ENCODE measurements around the gene STAT3.

Gene STAT3

DNA sequence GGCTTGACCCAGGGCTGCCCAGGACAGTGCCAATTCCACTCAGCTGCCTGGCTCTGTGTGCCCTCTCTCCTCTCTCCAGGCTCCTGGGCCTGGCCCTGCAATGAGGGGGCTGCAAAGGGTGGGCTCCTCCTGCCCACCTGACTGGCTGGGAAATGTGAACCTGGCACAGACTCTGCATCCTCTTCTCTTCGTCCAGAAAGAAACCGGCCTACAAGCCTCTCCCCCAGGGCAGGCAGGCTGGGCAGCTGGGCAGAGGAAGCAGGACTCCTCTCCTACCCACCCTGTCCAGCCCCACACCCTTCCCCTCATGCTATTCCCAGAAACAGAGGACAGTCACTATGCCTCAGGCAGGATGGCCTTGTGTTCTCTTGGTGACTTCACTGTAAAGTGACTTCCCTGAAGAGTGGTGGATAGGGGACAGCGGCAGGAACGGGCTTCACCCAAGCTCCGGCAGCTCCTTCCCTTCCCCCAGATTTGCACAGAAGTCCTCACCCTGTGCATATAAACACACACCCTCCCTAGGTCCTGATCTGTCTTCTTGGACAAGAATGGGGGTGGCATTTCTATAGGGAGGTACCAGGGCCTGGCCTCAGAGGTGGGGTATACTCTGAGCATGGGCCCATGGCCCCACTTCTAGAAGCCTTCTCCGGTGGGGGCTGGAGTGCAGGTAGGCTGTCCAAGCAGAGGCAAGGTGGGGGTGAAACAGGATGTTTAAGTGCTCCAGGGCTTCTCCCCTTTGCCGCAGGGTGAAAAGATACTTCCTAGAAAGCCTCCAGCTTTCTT, 104.8 kb downstream of the STAT3 start:
- H3K4me2 ChIP-seq, result no peak overlapping the region
- peaks cover 21% of the 10 kb centered on the region for H3K4me1 ChIP-seq
- no peaks in the 10 kb centered on the region for H4K20me1 ChIP-seq
- H3K4me3 ChIP-seq, result no peak overlapping the region
- H3K9me3 ChIP-seq, result no peaks in the 10 kb centered on the region
- no peak overlapping the region for H3K27ac ChIP-seq
- no peak for TF ChIP-seq Cebpa-rat (IDR thresholded peaks at IDR 0.05)
- H3K27me3 ChIP-seq, result peaks cover 4% of the 10 kb centered on the region; the same call in 1 of the 2 replicates
- no peaks in the 10 kb centered on the region for H3K36me3 ChIP-seq
- no peak overlapping the region for H3K9ac ChIP-seq

DNA sequence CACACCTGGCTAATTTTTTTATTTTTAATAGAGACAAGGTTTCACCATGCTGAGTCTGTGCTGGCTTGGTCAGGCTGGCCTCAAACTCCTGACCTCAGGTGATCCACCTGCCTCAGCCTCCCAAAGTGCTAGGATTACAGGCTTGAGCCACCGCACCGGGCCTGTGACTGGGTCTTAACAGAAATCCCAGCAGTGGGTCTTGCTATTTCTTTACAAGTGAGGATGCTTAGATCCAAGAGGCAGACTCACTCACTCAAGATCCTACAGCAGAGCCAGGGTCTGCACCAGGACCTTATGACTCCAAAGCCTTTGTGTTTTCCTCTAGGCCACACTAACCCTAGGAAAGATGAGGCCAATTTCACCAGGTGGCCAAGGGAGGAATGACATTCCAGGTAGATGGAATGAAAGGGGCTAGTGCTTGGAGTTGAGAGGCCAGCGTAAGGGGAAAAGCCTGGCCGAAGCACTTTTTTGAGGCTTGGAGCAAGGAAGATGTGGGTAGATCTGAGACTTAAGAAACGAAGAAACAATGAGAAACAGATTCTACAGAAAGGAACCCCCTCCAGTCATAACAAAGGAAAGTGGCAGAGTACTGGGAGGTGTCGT, 105.7 kb downstream of the STAT3 start:
- H3K9me3 ChIP-seq, result no peaks in the 10 kb centered on the region
- H3K27ac ChIP-seq, result no peak overlapping the region
- H4K20me1 ChIP-seq, result no peaks in the 10 kb centered on the region
- H3K36me3 ChIP-seq, result no peaks in the 10 kb centered on the region
- no peak for TF ChIP-seq Cebpa-rat (IDR thresholded peaks at IDR 0.05)
- no peak overlapping the region for H3K4me2 ChIP-seq
- no peak overlapping the region for H3K9ac ChIP-seq
- peaks cover 15% of the 10 kb centered on the region for H3K4me1 ChIP-seq
- H3K27me3 ChIP-seq, result peaks cover 4% of the 10 kb centered on the region; the same call in 1 of the 2 replicates
- H3K4me3 ChIP-seq, result no peak overlapping the region

- no peak for TF ChIP-seq Cebpa-rat (IDR thresholded peaks at IDR 0.05)
- H3K9me3 ChIP-seq, result no peaks in the 10 kb centered on the region
- H3K36me3 ChIP-seq, result no peaks in the 10 kb centered on the region
- no peak overlapping the region for H3K4me2 ChIP-seq
- no peaks in the 10 kb centered on the region for H4K20me1 ChIP-seq
- no peak overlapping the region for H3K27ac ChIP-seq
- H3K4me3 ChIP-seq, result no peak overlapping the region
- H3K27me3 ChIP-seq, result no peaks in the 10 kb centered on the region
- H3K9ac ChIP-seq, result no peak overlapping the region
- H3K4me1 ChIP-seq, result peaks cover 14% of the 10 kb centered on the region
These were observed 106.6 kb downstream of the STAT3 start for GRCh38 chr17:42281571-42282096.

DNA sequence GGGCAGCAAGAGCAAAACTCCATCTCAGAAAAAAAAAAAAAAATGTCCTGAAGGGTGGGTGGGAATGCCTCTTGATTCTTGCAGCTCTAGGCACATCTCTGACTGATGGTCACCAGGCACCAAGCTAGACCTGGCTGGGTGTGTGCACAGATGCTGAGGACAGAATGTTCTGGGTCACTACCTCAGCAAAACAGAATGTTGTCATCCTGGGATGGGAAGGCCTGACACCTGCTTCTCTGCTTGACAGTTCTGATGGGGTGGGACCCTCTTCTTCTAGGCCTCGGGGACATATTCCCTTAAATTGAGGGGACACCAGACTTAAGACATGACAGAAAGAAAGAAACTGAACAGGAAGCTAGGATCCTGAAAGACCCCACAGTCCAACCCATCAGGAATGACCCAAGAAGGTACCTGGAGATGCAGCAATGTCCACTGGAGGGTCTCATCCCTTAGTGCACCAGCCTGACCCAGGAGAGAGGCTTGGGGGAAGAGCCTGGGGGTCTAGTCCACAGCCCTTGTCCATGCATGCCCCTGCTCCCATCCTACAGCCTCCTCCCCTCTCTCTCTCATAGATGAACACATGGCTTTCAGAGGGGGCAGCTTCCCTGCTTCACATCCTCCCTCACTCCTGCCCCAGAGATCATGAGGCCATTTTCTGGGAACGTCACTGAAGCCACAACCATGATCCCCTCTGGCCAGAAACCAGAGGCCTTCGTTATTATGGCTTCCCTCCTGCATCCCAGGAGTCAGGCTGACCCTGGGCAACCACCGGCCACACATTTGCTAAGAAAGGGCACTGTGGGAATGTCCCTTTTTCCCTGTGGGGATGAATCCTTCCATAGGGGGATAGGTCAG, 108.2 kb downstream of the STAT3 start:
- Histone ChIP-seq H4K20me1 (peaks cover under 1% of the 10 kb centered on the region), H3K4me3 (no peak overlapping the region), H3K4me1 (peaks cover 11% of the 10 kb centered on the region), H3K27ac (no peak overlapping the region), H3K4me2 (no peak overlapping the region), H3K9me3 (no peaks in the 10 kb centered on the region), H3K36me3 (no peaks in the 10 kb centered on the region), H3K9ac (no peak overlapping the region), H3K27me3 (no peaks in the 10 kb centered on the region)
- TF ChIP-seq Cebpa-rat (IDR thresholded peaks at IDR 0.05), result no peak

DNA sequence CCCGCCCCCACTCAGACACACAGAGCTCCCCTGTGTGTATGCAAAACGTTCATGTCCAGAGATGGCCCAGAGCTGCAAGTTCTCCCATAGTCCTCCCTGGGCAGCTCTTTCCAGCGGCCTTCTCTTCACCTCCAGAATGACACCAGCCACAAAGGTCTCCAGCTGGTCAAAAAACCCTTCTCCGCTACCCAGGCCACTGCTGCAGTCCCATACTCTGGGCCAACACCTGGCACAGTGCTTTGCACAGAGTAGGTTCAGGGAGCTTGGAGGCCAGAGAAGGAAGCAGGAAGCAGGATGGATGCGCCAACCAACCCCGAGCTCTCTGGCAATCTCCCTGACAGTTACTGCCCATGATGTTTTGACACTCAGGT, 110.9 kb downstream of the STAT3 start:
- Histone ChIP-seq H3K27ac (peak overlapping the region; percentile 93), H3K4me1 (peaks cover 37% of the 10 kb centered on the region), H3K9ac (no peak overlapping the region), H4K20me1 (peaks cover 27% of the 10 kb centered on the region), H3K4me2 (peak overlapping the region; percentile 95), H3K4me3 (peak overlapping the region; percentile 93; the same call in 1 of the 2 replicates), H3K27me3 (no peaks in the 10 kb centered on the region), H3K36me3 (no peaks in the 10 kb centered on the region), H3K9me3 (no peaks in the 10 kb centered on the region)
- TF ChIP-seq Cebpa-rat (IDR thresholded peaks at IDR 0.05), result no peak

GRCh38 chr17:42276609-42277341, 111.5 kb downstream of the STAT3 start:
- peak overlapping the region; percentile 95 for H3K4me2 ChIP-seq
- no peaks in the 10 kb centered on the region for H3K9me3 ChIP-seq
- peak overlapping the region; percentile 93 for H3K4me3 ChIP-seq
- H3K36me3 ChIP-seq, result no peaks in the 10 kb centered on the region
- peak overlapping the region; percentile 93 for H3K27ac ChIP-seq
- peaks cover 43% of the 10 kb centered on the region for H3K4me1 ChIP-seq
- H4K20me1 ChIP-seq, result peaks cover 33% of the 10 kb centered on the region
- no peaks in the 10 kb centered on the region for H3K27me3 ChIP-seq
- H3K9ac ChIP-seq, result peak overlapping the region; percentile 91
- no peak for TF ChIP-seq Cebpa-rat (IDR thresholded peaks at IDR 0.05)

DNA sequence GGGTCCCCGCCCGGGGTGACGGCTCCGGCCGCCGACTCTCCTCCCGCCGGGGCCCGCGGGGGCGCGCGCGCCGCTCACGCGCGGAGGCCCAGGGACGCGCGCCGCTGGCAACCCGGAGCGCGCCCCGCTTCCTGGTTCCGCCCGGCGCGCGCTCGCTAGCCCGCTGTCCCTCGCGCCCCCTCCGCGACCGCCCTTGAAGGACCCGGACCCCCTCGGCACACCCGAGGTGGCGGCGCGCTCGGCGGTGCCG, 112.0 kb downstream of the STAT3 start, which contains the start of gene STAT5B:
Gene STAT5B, minus strand, starts transcription at position 33 of the 250 bp plus-strand sequence. CDS start 44,264 bp downstream, outside the sequence.
- Histone ChIP-seq H3K4me3 (peak within 1 kb of the TSS; percentile 93), H3K9me3 (no peaks in the 10 kb centered on the region), H3K27me3 (no peaks in the 10 kb centered on the region), H3K9ac (peak within 1 kb of the TSS; percentile 91), H3K36me3 (no peaks in the 10 kb centered on the region), H3K4me1 (peaks cover 44% of the 10 kb centered on the region), H3K27ac (peak within 1 kb of the TSS; percentile 93), H4K20me1 (peaks cover 38% of the 10 kb centered on the region), H3K4me2 (peak within 1 kb of the TSS; percentile 95)
- no peak for TF ChIP-seq Cebpa-rat (IDR thresholded peaks at IDR 0.05)

DNA sequence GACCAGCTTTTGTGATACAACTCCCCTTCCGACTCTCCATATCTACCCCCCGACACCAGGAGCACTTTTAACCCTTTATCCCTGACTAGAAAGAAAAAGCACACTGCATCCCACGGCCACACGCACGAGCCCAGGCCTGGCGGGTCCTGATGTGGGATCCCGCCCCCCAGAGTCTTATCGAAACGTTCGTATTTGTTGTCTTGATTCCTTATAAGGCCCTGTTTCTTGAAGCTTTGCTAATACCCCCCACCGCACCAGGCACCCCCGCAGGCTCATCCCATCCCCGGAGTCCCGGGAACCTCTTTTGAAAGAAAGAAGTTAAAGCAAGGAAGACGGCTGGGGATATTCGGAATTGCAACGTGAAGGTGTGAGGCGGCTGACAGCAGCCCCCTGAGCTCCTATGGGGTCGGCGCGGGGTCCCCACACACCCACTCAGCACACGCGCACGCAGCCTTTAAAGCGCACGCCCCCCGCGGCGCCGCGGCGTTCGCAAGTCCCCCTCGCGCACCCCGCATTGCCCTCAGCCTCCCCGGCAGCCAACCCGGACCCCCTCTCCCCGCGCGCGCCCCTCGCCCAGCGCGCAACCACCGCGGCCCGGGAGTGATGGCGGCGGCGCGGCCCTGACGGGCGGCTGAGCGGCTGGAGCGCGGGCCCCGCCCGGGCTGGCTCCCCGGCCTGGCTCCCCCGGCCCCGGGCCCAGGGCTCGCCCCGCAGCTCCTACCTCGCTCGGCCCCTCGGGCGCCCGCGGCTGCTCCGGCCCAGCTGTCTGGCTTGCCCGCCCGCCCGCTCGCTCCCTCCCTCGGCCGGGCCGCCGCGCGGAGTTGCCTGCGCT, 112.5 kb downstream of the STAT3 start:
- H3K9me3 ChIP-seq, result no peaks in the 10 kb centered on the region
- no peaks in the 10 kb centered on the region for H3K36me3 ChIP-seq
- peak overlapping the region; percentile 91 for H3K9ac ChIP-seq
- H3K27ac ChIP-seq, result peak overlapping the region; percentile 93
- peaks cover 43% of the 10 kb centered on the region for H4K20me1 ChIP-seq
- peak overlapping the region; percentile 95 for H3K4me2 ChIP-seq
- H3K27me3 ChIP-seq, result no peaks in the 10 kb centered on the region
- peak overlapping the region; percentile 93 for H3K4me3 ChIP-seq
- no peak for TF ChIP-seq Cebpa-rat (IDR thresholded peaks at IDR 0.05)
- peaks cover 44% of the 10 kb centered on the region for H3K4me1 ChIP-seq

Data from BLaER1 (cell line).